Ovary (tissue), 9 donors: ENCODE data around the gene NXT2. TPM values are rescaled to one million over a fixed set of nuclear protein-coding genes. Genes with fewer than 3 reads are reported as not detected.

Experiments used
- DNase-seq, 5 donors: peaks; one replicate each; pipeline ENCODE4 v3.0.0-alpha.2; 2019 to 2020
- H3K27ac ChIP-seq, 2 donors: fragments of 200-600 bp; one replicate each; pipeline versions ENCODE4 v1.5.1 to v1.8.0; 2019 to 2022
- H3K27me3 ChIP-seq: fragments of 200-600 bp; one replicate; pipeline ENCODE4 v1.8.0; 2022
- H3K36me3 ChIP-seq: fragments of 200-600 bp; sonication (generic); one replicate; pipeline ENCODE4 v1.5.1; 2019
- H3K4me1 ChIP-seq: one replicate; pipeline ENCODE4 v1.8.1; 2013; ENCODE audit warnings: mild to moderate bottlenecking, moderate library complexity; ENCODE audit not compliant: insufficient read depth
- H3K4me3 ChIP-seq: fragments of 200-600 bp; sonication (generic); one replicate; pipeline ENCODE4 v1.5.1; 2017
- H3K9me3 ChIP-seq, 2 donors: fragments of 200-600 bp in 1 of 2; sonication (generic) in 1 of 2; one replicate each; pipeline versions ENCODE4 v1.5.1 to v1.8.1; 2013 to 2019; ENCODE audit warnings: mild to moderate bottlenecking in 1 of 2, moderate library complexity in 1 of 2
- CTCF ChIP-seq, 3 donors: fragments of 450-650 bp in 2 of 3; fragments of 200-600 bp in 1 of 3; IDR thresholded peaks; one replicate each; pipeline versions ENCODE4 v1.5.1 to v1.8.0; 2016 to 2022; ENCODE audit warnings: antibody characterized with exemption in 3 of 3, mild to moderate bottlenecking in 1 of 3
- EP300 ChIP-seq: sonication (generic); formaldehyde crosslinking; IDR thresholded peaks from one replicate; pipeline ENCODE4 v1.6.1; 2017; ENCODE audit warnings: antibody characterized with exemption
- POLR2A ChIP-seq: fragments of 450-650 bp; IDR thresholded peaks from one replicate; pipeline ENCODE4 v1.6.1; 2017; ENCODE audit warnings: antibody characterized with exemption, mild to moderate bottlenecking, moderate library complexity
- WGBS, 3 donors: extraction: QIAGEN DNeasy Blood & Tissue Kit in 1 of 3; methylation state at CpG; one replicate each; pipeline versions ENCODE4 v1.1.5 to v1.1.7; 2013 to 2017; 5-methylcytosine and 5-hydroxymethylcytosine counted together
- intact Hi-C, 4 donors: fragments of 100-400 bp; cut with DNase I; formaldehyde crosslinking; loops; one replicate each; pipeline versions ENCODE4 v1.11.0 to v1.15.1; 2022 to 2023
- polyA plus RNA-seq, 2 donors: library from polyadenylated mRNA; stranded (reverse); fragments of 200-250 nt in 1 of 2; fragments of 350-450 nt in 1 of 2; fragmentation: Illumina TruSeq in 1 of 2; extraction: RNeasy Lipid Tissue Mini Kit (QIAGEN cat#74804) in 1 of 2; gene quantifications; one replicate each; pipeline ENCODE4 v1.2.3, GENCODE V29; 2013 to 2014
- total RNA-seq, 7 donors: library from RNA; depleted of rRNA in 2 of 7; stranded (reverse); fragments of >200 nt in 2 of 7; fragmentation: NEBNext Ultra II Directional in 3 of 7; extraction: Animal tissue kit (Norgen Biotek cat#: 25700) in 3 of 7; gene quantifications; one replicate each; pipeline versions ENCODE4 v1.1.0 to v1.2.4, GENCODE V29; 2016 to 2023
- donor health status: DM: no; HTN: no; CAD: no; lungs with moderate emphysema.
- donor health status: DM: no; HTN: no; CAD: no.
- donor health status: Bipolar disorder and iron deficiency.
- donor health status: DM: yes; HTN: yes; CAD: no.
- donor health status: DM: no; HTN: no; CAD: no.
- donor health status: DM: yes; HTN: yes; CAD: no.

NXT2 gene
- total and polyA plus RNA-seq, 9 donors = 4.1 to 8.0 (median 5.7) TPM

GRCh38 chrX:109590176-109590575 is 53.5 kb downstream of the NXT2 start:
- no peak overlapping the region for H3K4me3 ChIP-seq
- TF ChIP-seq CTCF (IDR thresholded peaks at IDR 0.05) (no peak), POLR2A (no peak), EP300 (no peak)
- H3K9me3 ChIP-seq = no peaks in the 10 kb centered on the region
- DNase-seq = no peak
- H3K36me3 ChIP-seq = no peaks in the 10 kb centered on the region
- no peaks in the 10 kb centered on the region for H3K4me1 ChIP-seq
- H3K27ac ChIP-seq = no peak overlapping the region
- intact Hi-C loops = no loop called here
- no peaks in the 10 kb centered on the region for H3K27me3 ChIP-seq
- 67 to 76% (median 72%) methylated on average over 4 of the region's 4 CpGs for WGBS, 3 donors

Other genes starting within 250 kb of the NXT2 start
- not detected for gene GUCY2F, start 54.8 kb upstream of the NXT2 start, total RNA-seq
- gene GUCY2F, start 54.8 kb upstream of the NXT2 start, polyA plus RNA-seq = not detected
- 1 to 10 TPM in 2 of 7 donors, under 1 TPM in 4, not detected in 1; 0.30 to 1.4 (median 0.67) TPM for gene KCNE5, start 88.3 kb downstream of the NXT2 start, total RNA-seq
- under 1 TPM; 0.62 to 0.64 TPM for gene KCNE5, start 88.3 kb downstream of the NXT2 start, polyA plus RNA-seq
- 10 to 100 TPM; 29.2 to 48.8 (median 36.6) TPM for gene ACSL4, start 196.4 kb downstream of the NXT2 start, total RNA-seq
- gene ACSL4, start 196.4 kb downstream of the NXT2 start, polyA plus RNA-seq = 100 to 1,000 TPM in 1 of 2 donors, 10 to 100 TPM in 1; 23.3 to 102 TPM